ENCODE measurements around the gene LRFN5. TPM values are rescaled to one million over a fixed set of nuclear protein-coding genes. Genes with fewer than 3 reads are reported as not detected.
"Not testable (repeated sequence)": the region's sequence is repeated elsewhere in the genome, so short reads cannot be mapped to it uniquely, and the experiment has no call there.

The LRFN5 gene
- total and polyA plus RNA-seq, 2 experiments from 2014 or later: 2.1 to 2.2 TPM

DNA sequence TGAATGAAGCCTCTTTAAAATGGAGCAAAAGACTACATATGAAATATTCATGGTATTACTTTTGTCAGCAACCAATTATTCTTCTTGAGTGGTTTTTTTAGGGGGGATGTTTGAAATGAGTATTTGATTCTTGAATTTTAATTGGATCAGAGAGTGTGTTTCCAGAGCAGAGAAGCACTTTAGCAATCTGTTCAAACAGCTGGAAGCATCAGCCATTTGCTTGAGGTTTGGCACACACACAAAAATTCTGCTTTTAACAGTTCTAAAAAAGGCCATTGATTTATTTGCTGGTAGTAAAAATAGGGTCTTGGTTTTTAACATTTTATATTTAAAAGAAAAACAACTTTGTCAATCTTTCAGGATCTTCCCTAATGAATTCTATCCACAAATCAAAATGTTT, 292.7 kb downstream of the LRFN5 start:
- no peaks in the 10 kb centered on the region for H3K27me3 ChIP-seq
- DNase-seq (ENCODE audit: low read depth in 1 of 2, low spot score in 1 of 2): peak in 1 of 2 donors; percentile 45
- H3K36me3 ChIP-seq: no peaks in the 10 kb centered on the region
- H3K9me3 ChIP-seq (ENCODE audit: low read depth): no peaks in the 10 kb centered on the region
- H3K27ac ChIP-seq: no peak overlapping the region
- TF ChIP-seq, protein P1, sequence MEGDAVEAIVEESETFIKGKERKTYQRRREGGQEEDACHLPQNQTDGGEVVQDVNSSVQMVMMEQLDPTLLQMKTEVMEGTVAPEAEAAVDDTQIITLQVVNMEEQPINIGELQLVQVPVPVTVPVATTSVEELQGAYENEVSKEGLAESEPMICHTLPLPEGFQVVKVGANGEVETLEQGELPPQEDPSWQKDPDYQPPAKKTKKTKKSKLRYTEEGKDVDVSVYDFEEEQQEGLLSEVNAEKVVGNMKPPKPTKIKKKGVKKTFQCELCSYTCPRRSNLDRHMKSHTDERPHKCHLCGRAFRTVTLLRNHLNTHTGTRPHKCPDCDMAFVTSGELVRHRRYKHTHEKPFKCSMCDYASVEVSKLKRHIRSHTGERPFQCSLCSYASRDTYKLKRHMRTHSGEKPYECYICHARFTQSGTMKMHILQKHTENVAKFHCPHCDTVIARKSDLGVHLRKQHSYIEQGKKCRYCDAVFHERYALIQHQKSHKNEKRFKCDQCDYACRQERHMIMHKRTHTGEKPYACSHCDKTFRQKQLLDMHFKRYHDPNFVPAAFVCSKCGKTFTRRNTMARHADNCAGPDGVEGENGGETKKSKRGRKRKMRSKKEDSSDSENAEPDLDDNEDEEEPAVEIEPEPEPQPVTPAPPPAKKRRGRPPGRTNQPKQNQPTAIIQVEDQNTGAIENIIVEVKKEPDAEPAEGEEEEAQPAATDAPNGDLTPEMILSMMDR (IDR thresholded peaks at IDR 0.05; ENCODE audit: low read depth, low read length): no peak
- H3K4me3 ChIP-seq: no peak overlapping the region
- H3K4me1 ChIP-seq (ENCODE audit: low read depth): no peaks in the 10 kb centered on the region

DNA sequence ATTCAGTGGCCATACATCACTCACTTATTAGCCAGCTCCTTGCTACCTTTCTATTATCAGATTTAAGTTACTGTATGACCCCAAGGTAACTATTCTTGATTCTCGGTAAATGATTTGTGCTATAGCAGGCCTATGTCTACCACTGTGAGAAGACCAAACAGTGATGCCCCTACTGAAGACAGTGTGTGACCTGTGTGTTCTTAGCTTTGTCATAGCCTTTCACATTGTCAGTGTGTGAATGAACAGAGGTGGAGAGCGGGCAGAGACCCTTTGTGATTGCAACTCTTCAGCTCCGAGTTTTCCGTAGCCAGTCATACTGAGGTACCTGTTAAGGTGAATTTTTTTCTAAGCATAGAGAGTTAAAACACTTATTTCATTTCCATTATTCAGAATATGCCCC, 294.0 kb downstream of the LRFN5 start:
- DNase-seq (ENCODE audit: low read depth in 1 of 2, low spot score in 1 of 2): no peak
- Histone ChIP-seq H3K4me1 (ENCODE audit: low read depth) (no peaks in the 10 kb centered on the region), H3K27me3 (no peaks in the 10 kb centered on the region), H3K36me3 (no peaks in the 10 kb centered on the region), H3K27ac (no peak overlapping the region), H3K9me3 (ENCODE audit: low read depth) (no peaks in the 10 kb centered on the region), H3K4me3 (no peak overlapping the region)
- TF ChIP-seq, protein P1 (IDR thresholded peaks at IDR 0.05; ENCODE audit: low read depth, low read length): no peak

DNA sequence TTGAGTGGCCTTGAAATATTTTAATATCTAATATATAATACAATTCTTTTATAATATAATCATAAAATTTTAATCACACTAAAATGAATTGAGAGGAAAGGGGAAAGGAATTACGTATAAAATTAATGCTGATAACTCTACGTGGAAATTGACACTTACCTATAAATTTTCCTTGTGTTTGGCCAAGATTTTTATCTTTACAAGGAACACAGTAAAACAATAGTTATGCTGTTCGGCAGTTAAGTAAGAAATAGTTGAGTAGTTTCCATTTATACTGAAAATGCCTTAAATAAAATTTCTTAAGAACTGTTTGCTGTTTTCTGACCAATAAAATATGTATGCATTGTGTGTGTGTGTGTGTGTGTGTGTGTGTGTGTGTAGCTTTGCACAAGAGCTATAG, 294.4 kb downstream of the LRFN5 start:
- H3K4me1 ChIP-seq (ENCODE audit: low read depth): no peaks in the 10 kb centered on the region
- no peaks in the 10 kb centered on the region for H3K27me3 ChIP-seq
- no peaks in the 10 kb centered on the region for H3K36me3 ChIP-seq
- H3K9me3 ChIP-seq (ENCODE audit: low read depth): no peaks in the 10 kb centered on the region
- TF ChIP-seq, protein P1 (IDR thresholded peaks at IDR 0.05; ENCODE audit: low read depth, low read length): no peak
- no peak overlapping the region for H3K4me3 ChIP-seq
- no peak overlapping the region for H3K27ac ChIP-seq
- no peak for DNase-seq (ENCODE audit: low read depth in 1 of 2, low spot score in 1 of 2)

DNA sequence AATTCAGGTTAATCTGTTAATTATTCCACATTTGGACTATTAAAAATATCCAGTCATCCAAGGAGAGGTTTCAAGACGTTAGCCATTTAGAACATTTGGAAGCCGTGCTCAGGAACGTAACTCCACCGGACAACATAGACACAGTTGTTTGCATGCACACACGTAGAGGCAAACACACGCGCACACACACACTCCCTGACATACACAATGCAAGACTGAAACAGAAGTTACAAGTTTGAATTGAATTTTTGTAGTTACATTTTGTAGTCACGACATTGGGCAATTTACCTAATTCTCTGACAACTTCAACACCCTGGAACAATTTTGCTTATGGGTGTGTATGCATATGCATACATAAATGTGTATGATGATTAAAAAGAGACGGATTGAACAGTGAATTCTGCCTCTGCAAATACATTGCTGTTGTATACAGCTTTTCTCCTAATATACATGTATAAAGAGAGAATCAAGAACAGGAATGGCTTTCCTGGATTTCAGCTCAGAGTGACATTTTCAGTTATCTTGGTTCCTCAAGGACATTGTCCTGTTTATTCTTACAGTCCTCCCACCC, 298.8 kb downstream of the LRFN5 start:
- Histone ChIP-seq H3K9me3 (ENCODE audit: low read depth) (no peaks in the 10 kb centered on the region), H3K27me3 (no peaks in the 10 kb centered on the region), H3K4me3 (no peak overlapping the region), H3K27ac (no peak overlapping the region), H3K4me1 (ENCODE audit: low read depth) (no peaks in the 10 kb centered on the region), H3K36me3 (no peaks in the 10 kb centered on the region)
- TF ChIP-seq, protein P1 (IDR thresholded peaks at IDR 0.05; ENCODE audit: low read depth, low read length): no peak
- no peak for DNase-seq (ENCODE audit: low read depth in 1 of 2, low spot score in 1 of 2)

DNA sequence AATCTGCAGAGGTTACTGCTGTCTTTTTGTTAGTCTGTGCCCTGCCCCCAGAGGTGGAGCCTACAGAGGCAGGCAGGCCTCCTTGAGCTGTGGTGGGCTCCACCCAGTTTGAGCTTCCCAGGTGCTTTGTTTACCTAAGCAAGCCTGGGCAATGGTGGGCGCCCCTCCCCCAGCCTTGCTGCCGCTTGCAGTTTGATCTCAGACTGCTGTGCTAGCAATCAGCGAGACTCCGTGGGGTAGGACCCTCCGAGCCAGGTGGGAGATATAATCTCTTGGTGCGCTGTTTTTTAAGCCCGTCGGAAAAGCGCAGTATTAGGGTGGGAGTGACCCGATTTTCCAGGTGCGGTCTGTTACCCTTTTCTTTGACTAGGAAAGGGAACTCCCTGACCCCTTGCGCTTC, 304.5 kb downstream of the LRFN5 start:
- not testable (repeated sequence) for H3K27me3 ChIP-seq; DNase-seq (ENCODE audit: low read depth in 1 of 2, low spot score in 1 of 2); H3K9me3 ChIP-seq (ENCODE audit: low read depth); H3K4me1 ChIP-seq (ENCODE audit: low read depth); H3K36me3 ChIP-seq; H3K4me3 ChIP-seq; H3K27ac ChIP-seq

DNA sequence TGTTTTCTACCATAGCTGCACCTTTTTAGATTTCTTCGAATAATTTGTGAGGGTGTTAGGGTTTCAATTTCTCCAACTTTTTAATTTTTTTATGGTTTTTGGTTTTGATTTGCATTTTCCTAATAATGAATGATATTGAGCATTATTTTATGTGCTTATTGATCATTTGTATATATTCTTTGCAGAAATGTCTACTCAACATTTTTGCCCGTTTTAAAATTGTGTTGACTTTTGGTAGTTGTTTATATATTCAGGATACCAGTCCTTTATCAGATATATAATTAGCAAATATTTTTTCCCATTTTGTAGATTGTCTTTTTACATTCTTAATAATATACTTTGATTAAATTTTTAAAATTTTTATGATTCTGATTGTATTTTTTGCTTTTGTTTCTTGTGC, 306.7 kb downstream of the LRFN5 start:
- H3K36me3 ChIP-seq: no peaks in the 10 kb centered on the region

More for the DNA sequence above, 306.7 kb downstream of the LRFN5 start:
- no peak for DNase-seq (ENCODE audit: low read depth in 1 of 2, low spot score in 1 of 2)
- Histone ChIP-seq H3K9me3 (ENCODE audit: low read depth) (no peaks in the 10 kb centered on the region), H3K27ac (no peak overlapping the region), H3K4me1 (ENCODE audit: low read depth) (no peaks in the 10 kb centered on the region), H3K4me3 (no peak overlapping the region), H3K27me3 (no peaks in the 10 kb centered on the region)
- TF ChIP-seq, protein P1 (IDR thresholded peaks at IDR 0.05; ENCODE audit: low read depth, low read length): no peak

All from cardiac muscle cell (in vitro differentiated cells and primary cell).